Panc1 (cell line): ENCODE measurements around the gene HELZ. TPM values are rescaled to one million over a fixed set of nuclear protein-coding genes. Genes with fewer than 3 reads are reported as not detected.

Experiments used
- ATAC-seq: fragments of 200-7000 bp; cut with Tn5 transposase; 2 replicates; pipeline ENCODE4 v1.9.1; 2020; ENCODE audit warnings: mild to moderate bottlenecking, moderate library complexity
- BruUV-seq: library from RNA; stranded (reverse); fragments of 400-500 nt; replicated peaks from 2 replicates; lab custom pipeline; 2021; lab: Mats Ljungman, UMichigan
- CTCF ChIA-PET: fragments of 300-600 bp; sonication (Branson Sonifier 250); formaldehyde crosslinking; loops from one replicate; lab custom pipeline; 2022; ENCODE audit warnings: antibody characterized with exemption; lab: Charles Lee
- POLR2A ChIA-PET: fragments of 300-600 bp; sonication (Branson Sonifier 250); formaldehyde crosslinking; loops from one replicate; lab custom pipeline; 2022; ENCODE audit warnings: antibody characterized with exemption; lab: Charles Lee
- DNase-seq: peaks from one replicate; pipeline ENCODE4 v3.0.0-alpha.2; 2010; ENCODE audit warnings: low read depth, low spot score
- H3K27ac ChIP-seq: 2 replicates; pipeline ENCODE4 v1.5.1; 2011; ENCODE audit warnings: mild to moderate bottlenecking, low read length, inconsistent platforms
- H3K27me3 ChIP-seq: fragments of 200-500 bp; sonication (Bioruptor generic); 2 replicates; pipeline ENCODE4 v1.6.0; 2014; ENCODE audit warnings: low read length, inconsistent platforms; ENCODE audit not compliant: control insufficient read depth, insufficient read depth
- H3K36me3 ChIP-seq: fragments of 200-500 bp; sonication (Bioruptor generic); 2 replicates; pipeline ENCODE4 v1.5.1; 2014; ENCODE audit warnings: inconsistent platforms, mild to moderate bottlenecking, low read length, moderate library complexity; ENCODE audit not compliant: control insufficient read depth, insufficient read depth
- H3K4me1 ChIP-seq: 2 replicates; pipeline ENCODE4 v1.5.1; 2011; ENCODE audit warnings: inconsistent platforms, mild to moderate bottlenecking, low read length, moderate library complexity; ENCODE audit not compliant: control insufficient read depth, insufficient read depth
- H3K4me3 ChIP-seq, 2 experiments: 2 replicates each; pipeline ENCODE4 v1.5.1; 2011 to 2012; ENCODE audit warnings: low read depth in 2 of 2, low read length in 2 of 2, mild to moderate bottlenecking in 2 of 2, inconsistent platforms in 1 of 2, moderate library complexity in 1 of 2
- H3K9me3 ChIP-seq: fragments of 200-500 bp; sonication (Bioruptor generic); 2 replicates; pipeline ENCODE4 v1.5.1; 2014; ENCODE audit warnings: low read depth, mild to moderate bottlenecking, inconsistent platforms, low read length, moderate library complexity; ENCODE audit not compliant: control insufficient read depth, insufficient read depth
- POLR2AphosphoS5 ChIP-seq: IDR thresholded peaks from 2 replicates; pipeline ENCODE4 v1.6.1; 2012; ENCODE audit warnings: mild to moderate bottlenecking, low read depth, low read length, moderate library complexity
- SIN3A ChIP-seq: IDR thresholded peaks from 2 replicates; pipeline ENCODE4 v1.6.1; 2012; ENCODE audit warnings: low read depth, mild to moderate bottlenecking, low read length, moderate library complexity, borderline replicate concordance; ENCODE audit not compliant: insufficient read depth
- TCF7L2 ChIP-seq: IDR thresholded peaks from 2 replicates; pipeline ENCODE4 v1.6.1; 2011; ENCODE audit warnings: mild to moderate bottlenecking, low read depth, low read length, inconsistent platforms
- in situ Hi-C: cut with HindIII; loops from 2 replicates; pipeline ENCODE4 v1.10.0; 2016; ENCODE audit warnings: low sequenced_read_pairs, low pct_unique_long_range_greater_than_20kb
- intact Hi-C: fragments of 100-400 bp; cut with micrococcal nuclease; formaldehyde crosslinking; loops from one replicate; pipeline ENCODE4 v1.10.0; 2022; ENCODE audit not compliant: unreplicated experiment
- total RNA-seq: library from RNA; stranded (reverse); gene quantifications from one replicate; pipeline ENCODE4 v1.2.1, GENCODE V29; 2021; ENCODE audit not compliant: unreplicated experiment
- TF ChIP-seq, protein P1 (sequence below), 2 experiments: IDR thresholded peaks; 2 replicates each; pipeline ENCODE4 v1.6.1; 2011 to 2012; ENCODE audit warnings: low read depth in 2 of 2, control low read depth in 1 of 2, low read length in 1 of 2, mild to moderate bottlenecking in 1 of 2, moderate library complexity in 1 of 2; ENCODE audit not compliant: insufficient read depth in 1 of 2
- TF ChIP-seq, protein P2 (sequence below): fragments of 450-650 bp; IDR thresholded peaks from 2 replicates; pipeline ENCODE4 v1.5.1; 2017; ENCODE audit warnings: mild to moderate bottlenecking

HELZ gene
- total RNA-seq, 1 experiment from 2014 or later: 15.0 TPM

DNA sequence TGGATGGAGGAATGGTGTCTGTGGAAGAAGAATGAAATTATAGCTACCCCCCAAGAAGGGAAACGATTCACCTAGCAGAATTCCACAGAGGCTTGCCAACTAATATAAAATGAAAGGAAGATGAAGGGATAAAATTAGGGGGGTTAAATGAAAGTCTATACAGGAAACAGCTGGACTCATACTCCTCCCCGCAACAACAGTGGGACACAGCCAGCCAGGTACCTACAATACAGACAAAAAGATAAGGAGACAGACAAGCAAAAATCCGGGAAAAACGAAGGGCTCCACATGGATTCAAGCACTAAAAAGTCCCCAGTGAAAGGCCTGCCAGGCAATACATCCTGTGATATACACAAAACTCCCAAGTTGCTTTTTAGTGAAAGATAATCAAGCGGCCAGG is 152.7 kb downstream of the HELZ start:
- Histone ChIP-seq H3K27ac (no peak overlapping the region), H3K27me3 (no peaks in the 10 kb centered on the region), H3K4me1 (no peaks in the 10 kb centered on the region), H3K9me3 (no peaks in the 10 kb centered on the region), H3K4me3 (no peak overlapping the region), H3K36me3 (no peaks in the 10 kb centered on the region)
- in situ Hi-C loops (no loop called here), intact Hi-C loops (no loop called here)
- TF ChIP-seq TCF7L2: no peak
- TF ChIP-seq, protein P1, sequence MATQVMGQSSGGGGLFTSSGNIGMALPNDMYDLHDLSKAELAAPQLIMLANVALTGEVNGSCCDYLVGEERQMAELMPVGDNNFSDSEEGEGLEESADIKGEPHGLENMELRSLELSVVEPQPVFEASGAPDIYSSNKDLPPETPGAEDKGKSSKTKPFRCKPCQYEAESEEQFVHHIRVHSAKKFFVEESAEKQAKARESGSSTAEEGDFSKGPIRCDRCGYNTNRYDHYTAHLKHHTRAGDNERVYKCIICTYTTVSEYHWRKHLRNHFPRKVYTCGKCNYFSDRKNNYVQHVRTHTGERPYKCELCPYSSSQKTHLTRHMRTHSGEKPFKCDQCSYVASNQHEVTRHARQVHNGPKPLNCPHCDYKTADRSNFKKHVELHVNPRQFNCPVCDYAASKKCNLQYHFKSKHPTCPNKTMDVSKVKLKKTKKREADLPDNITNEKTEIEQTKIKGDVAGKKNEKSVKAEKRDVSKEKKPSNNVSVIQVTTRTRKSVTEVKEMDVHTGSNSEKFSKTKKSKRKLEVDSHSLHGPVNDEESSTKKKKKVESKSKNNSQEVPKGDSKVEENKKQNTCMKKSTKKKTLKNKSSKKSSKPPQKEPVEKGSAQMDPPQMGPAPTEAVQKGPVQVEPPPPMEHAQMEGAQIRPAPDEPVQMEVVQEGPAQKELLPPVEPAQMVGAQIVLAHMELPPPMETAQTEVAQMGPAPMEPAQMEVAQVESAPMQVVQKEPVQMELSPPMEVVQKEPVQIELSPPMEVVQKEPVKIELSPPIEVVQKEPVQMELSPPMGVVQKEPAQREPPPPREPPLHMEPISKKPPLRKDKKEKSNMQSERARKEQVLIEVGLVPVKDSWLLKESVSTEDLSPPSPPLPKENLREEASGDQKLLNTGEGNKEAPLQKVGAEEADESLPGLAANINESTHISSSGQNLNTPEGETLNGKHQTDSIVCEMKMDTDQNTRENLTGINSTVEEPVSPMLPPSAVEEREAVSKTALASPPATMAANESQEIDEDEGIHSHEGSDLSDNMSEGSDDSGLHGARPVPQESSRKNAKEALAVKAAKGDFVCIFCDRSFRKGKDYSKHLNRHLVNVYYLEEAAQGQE (IDR thresholded peaks at IDR 0.05; ENCODE audit: insufficient read depth in 1 of 2, low read depth in 2 of 2, low read length in 1 of 2): no peak
- no peak for TF ChIP-seq SIN3A
- TF ChIP-seq, protein P2, sequence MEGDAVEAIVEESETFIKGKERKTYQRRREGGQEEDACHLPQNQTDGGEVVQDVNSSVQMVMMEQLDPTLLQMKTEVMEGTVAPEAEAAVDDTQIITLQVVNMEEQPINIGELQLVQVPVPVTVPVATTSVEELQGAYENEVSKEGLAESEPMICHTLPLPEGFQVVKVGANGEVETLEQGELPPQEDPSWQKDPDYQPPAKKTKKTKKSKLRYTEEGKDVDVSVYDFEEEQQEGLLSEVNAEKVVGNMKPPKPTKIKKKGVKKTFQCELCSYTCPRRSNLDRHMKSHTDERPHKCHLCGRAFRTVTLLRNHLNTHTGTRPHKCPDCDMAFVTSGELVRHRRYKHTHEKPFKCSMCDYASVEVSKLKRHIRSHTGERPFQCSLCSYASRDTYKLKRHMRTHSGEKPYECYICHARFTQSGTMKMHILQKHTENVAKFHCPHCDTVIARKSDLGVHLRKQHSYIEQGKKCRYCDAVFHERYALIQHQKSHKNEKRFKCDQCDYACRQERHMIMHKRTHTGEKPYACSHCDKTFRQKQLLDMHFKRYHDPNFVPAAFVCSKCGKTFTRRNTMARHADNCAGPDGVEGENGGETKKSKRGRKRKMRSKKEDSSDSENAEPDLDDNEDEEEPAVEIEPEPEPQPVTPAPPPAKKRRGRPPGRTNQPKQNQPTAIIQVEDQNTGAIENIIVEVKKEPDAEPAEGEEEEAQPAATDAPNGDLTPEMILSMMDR: no peak
- no peak for TF ChIP-seq POLR2AphosphoS5
- POLR2A ChIA-PET: interaction anchor here (0.6 kb wide), 1 partner anchor 196 kb away, joined by 3 read pairs; no protein-coding TSS in a partner anchor
- DNase-seq (no peak), ATAC-seq (no peak)
- BruUV-seq: no TSS peak
- CTCF ChIA-PET: no interaction called here

DNA sequence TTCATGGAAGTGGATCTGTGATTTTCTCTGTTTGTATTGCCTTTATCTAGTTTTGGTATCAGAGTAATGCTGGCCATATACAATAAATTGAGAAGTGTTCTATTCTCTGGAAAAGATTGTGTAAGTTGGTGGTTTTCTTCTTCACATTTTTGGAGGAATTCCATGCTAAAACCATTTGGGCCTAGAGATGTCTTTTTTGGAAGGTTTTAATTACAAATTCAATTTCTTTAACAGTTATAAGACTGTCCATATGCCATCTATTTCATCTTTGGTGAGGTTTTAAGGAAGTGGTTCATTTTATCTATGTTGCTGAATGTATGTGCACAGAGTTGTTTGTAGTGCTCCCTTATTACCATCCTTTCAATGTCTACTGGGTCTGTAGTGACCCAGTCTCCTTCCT is 154.7 kb downstream of the HELZ start:
- no peak for ATAC-seq
- H3K4me3 ChIP-seq: no peak overlapping the region
- ChIA-PET POLR2A (no interaction called here), CTCF (interaction anchor here (0.6 kb wide), 1 partner anchor 42 kb away, joined by 7 read pairs; no protein-coding TSS in a partner anchor)
- H3K27ac ChIP-seq: no peak overlapping the region
- in situ Hi-C loops: no loop called here
- H3K9me3 ChIP-seq: no peaks in the 10 kb centered on the region
- H3K27me3 ChIP-seq: no peaks in the 10 kb centered on the region
- H3K36me3 ChIP-seq: no peaks in the 10 kb centered on the region
- intact Hi-C loops: no loop called here
- no peak for DNase-seq
- TF ChIP-seq, protein P2: no peak
- TF ChIP-seq TCF7L2: no peak
- TF ChIP-seq, protein P1 (IDR thresholded peaks at IDR 0.05; ENCODE audit: insufficient read depth in 1 of 2, low read depth in 2 of 2, low read length in 1 of 2): no peak
- no peak for TF ChIP-seq SIN3A
- no peak for TF ChIP-seq POLR2AphosphoS5
- H3K4me1 ChIP-seq: no peaks in the 10 kb centered on the region
- BruUV-seq: no TSS peak
